OCI-LY3 (cell line): ENCODE measurements around the gene PFDN1.

Experiments
- H2AFZ ChIP-seq: fragments of 200-600, 300-600 bp; shearing (Covaris generic); 2 replicates; pipeline ENCODE4 v1.6.0; 2014; ENCODE audit warnings: antibody characterized with exemption, low read depth, low read length
- H3K27ac ChIP-seq: fragments of 200-600, 300-600 bp; sonication (generic); 2 replicates; pipeline ENCODE4 v1.5.1; 2014; ENCODE audit warnings: mild to moderate bottlenecking, low read length, moderate library complexity, mixed read lengths
- H3K27me3 ChIP-seq: fragments of 200-600, 300-600 bp; sonication (generic); 2 replicates; pipeline ENCODE4 v1.6.1; 2014; ENCODE audit warnings: low read depth, low read length, mixed read lengths
- H3K36me3 ChIP-seq: fragments of 200-600, 300-600 bp; sonication (generic); replicated peaks from 2 replicates; pipeline ENCODE3; 2014; ENCODE audit warnings: low read depth, low read length, mixed read lengths
- H3K4me1 ChIP-seq: fragments of 300-600, 200-600 bp; sonication (generic); 2 replicates; pipeline ENCODE4 v1.6.1; 2014; ENCODE audit warnings: low read length, mixed read lengths
- H3K4me2 ChIP-seq: fragments of 200-600, 300-600 bp; sonication (generic); 2 replicates; pipeline ENCODE4 v1.6.1; 2014; ENCODE audit warnings: low read length, mixed read lengths
- H3K4me3 ChIP-seq: fragments of 300-600, 200-600 bp; sonication (generic); 2 replicates; pipeline ENCODE4 v1.5.1; 2014; ENCODE audit warnings: antibody characterized with exemption, mild to moderate bottlenecking, low read length, moderate library complexity
- H3K79me2 ChIP-seq: fragments of 300-600, 200-600 bp; shearing (Covaris generic); 2 replicates; pipeline ENCODE4 v1.6.1; 2014; ENCODE audit warnings: mild to moderate bottlenecking, low read length, mixed read lengths
- H3K9ac ChIP-seq: fragments of 300-600, 200-600 bp; shearing (Covaris generic); 2 replicates; pipeline ENCODE4 v1.6.0; 2014; ENCODE audit warnings: mild to moderate bottlenecking, low read length, moderate library complexity
- H3K9me3 ChIP-seq: fragments of 200-600, 300-600 bp; shearing (Covaris generic); 2 replicates; pipeline ENCODE4 v1.6.1; 2014; ENCODE audit warnings: low read length, mixed read lengths; ENCODE audit not compliant: insufficient read depth
- H4K20me1 ChIP-seq: fragments of 200-600, 300-600 bp; sonication (generic); 2 replicates; pipeline ENCODE4 v1.6.1; 2016; ENCODE audit warnings: low read length, mixed read lengths; ENCODE audit not compliant: insufficient read depth
- CTCF ChIP-seq: fragments of 200-600, 300-600 bp; sonication (generic); IDR thresholded peaks from 2 replicates; pipeline ENCODE4 v1.5.1; 2014; ENCODE audit warnings: antibody characterized with exemption, low read length, low read depth
- EZH2phosphoT487 ChIP-seq: fragments of 200-600 bp; shearing (Covaris generic); IDR thresholded peaks from 2 replicates; pipeline ENCODE4 v1.6.1; 2018; ENCODE audit warnings: antibody characterized with exemption, mixed run types, low read depth

PFDN1 gene

GRCh38 chr5:140221697-140222223, 81.1 kb downstream of the PFDN1 start:
- H4K20me1 ChIP-seq = no peaks in the 10 kb centered on the region
- no peak overlapping the region for H2AFZ ChIP-seq
- no peaks in the 10 kb centered on the region for H3K27me3 ChIP-seq
- no peak overlapping the region for H3K4me3 ChIP-seq
- H3K27ac ChIP-seq = no peak overlapping the region
- H3K9me3 ChIP-seq = no peaks in the 10 kb centered on the region
- peaks cover 11% of the 10 kb centered on the region for H3K4me1 ChIP-seq
- no peaks in the 10 kb centered on the region for H3K36me3 ChIP-seq
- H3K9ac ChIP-seq = no peak overlapping the region
- H3K79me2 ChIP-seq = no peaks in the 10 kb centered on the region
- TF ChIP-seq CTCF (no peak), EZH2phosphoT487 (no peak)
- H3K4me2 ChIP-seq = no peak overlapping the region

GRCh38 chr5:140220698-140221064, 82.2 kb downstream of the PFDN1 start:
- H3K9ac ChIP-seq = no peak overlapping the region
- H3K27ac ChIP-seq = no peak overlapping the region
- no peak overlapping the region for H3K4me2 ChIP-seq
- H3K79me2 ChIP-seq = no peaks in the 10 kb centered on the region
- no peaks in the 10 kb centered on the region for H3K36me3 ChIP-seq
- H2AFZ ChIP-seq = no peak overlapping the region
- no peaks in the 10 kb centered on the region for H4K20me1 ChIP-seq
- no peak overlapping the region for H3K4me3 ChIP-seq
- TF ChIP-seq CTCF = no peak
- TF ChIP-seq EZH2phosphoT487 = no peak
- no peaks in the 10 kb centered on the region for H3K27me3 ChIP-seq
- peaks cover 11% of the 10 kb centered on the region for H3K4me1 ChIP-seq
- H3K9me3 ChIP-seq = no peaks in the 10 kb centered on the region

- Histone ChIP-seq H3K27ac (no peak overlapping the region), H2AFZ (no peak overlapping the region), H3K9me3 (no peaks in the 10 kb centered on the region), H4K20me1 (no peaks in the 10 kb centered on the region), H3K79me2 (no peaks in the 10 kb centered on the region), H3K4me3 (no peak overlapping the region), H3K9ac (no peak overlapping the region), H3K36me3 (no peaks in the 10 kb centered on the region), H3K4me2 (no peak overlapping the region), H3K27me3 (no peaks in the 10 kb centered on the region), H3K4me1 (peaks cover 11% of the 10 kb centered on the region)
- no peak for TF ChIP-seq CTCF
- TF ChIP-seq EZH2phosphoT487 = no peak
These were observed 82.7 kb downstream of the PFDN1 start for GRCh38 chr5:140220032-140220697.

GRCh38 chr5:140219068-140219991, 83.6 kb downstream of the PFDN1 start:
- no peak overlapping the region for H2AFZ ChIP-seq
- H3K79me2 ChIP-seq = no peaks in the 10 kb centered on the region
- H3K4me1 ChIP-seq = peaks cover 11% of the 10 kb centered on the region
- H3K27me3 ChIP-seq = no peaks in the 10 kb centered on the region
- no peaks in the 10 kb centered on the region for H4K20me1 ChIP-seq
- no peak overlapping the region for H3K4me2 ChIP-seq
- no peak overlapping the region for H3K27ac ChIP-seq
- no peak overlapping the region for H3K9ac ChIP-seq
- no peak for TF ChIP-seq CTCF
- TF ChIP-seq EZH2phosphoT487 = no peak
- H3K36me3 ChIP-seq = no peaks in the 10 kb centered on the region
- no peaks in the 10 kb centered on the region for H3K9me3 ChIP-seq
- no peak overlapping the region for H3K4me3 ChIP-seq
